Caki2 (cell line): ENCODE results near the gene SYNPR. TPM values are rescaled to one million over a fixed set of nuclear protein-coding genes. Genes with fewer than 3 reads are reported as not detected.

Source experiments
- DNase-seq: peaks from one replicate; pipeline ENCODE4 v3.0.0-alpha.2; 2015; ENCODE audit warnings: low read depth
- in situ Hi-C: cut with HindIII; loops from 2 replicates; pipeline ENCODE4 v1.10.0; 2016; ENCODE audit warnings: low sequenced_read_pairs, low pct_unique_long_range_greater_than_20kb, mixed read lengths
- total RNA-seq: library from RNA; depleted of rRNA; stranded (reverse); fragments of >200 nt; shearing (Covaris generic); gene quantifications from 2 replicates; pipeline ENCODE4 v1.2.3, GENCODE V29; 2014; ENCODE audit warnings: low replicate concordance

Gene SYNPR
- total RNA-seq, 1 experiment from 2014 or later = not detected

DNA sequence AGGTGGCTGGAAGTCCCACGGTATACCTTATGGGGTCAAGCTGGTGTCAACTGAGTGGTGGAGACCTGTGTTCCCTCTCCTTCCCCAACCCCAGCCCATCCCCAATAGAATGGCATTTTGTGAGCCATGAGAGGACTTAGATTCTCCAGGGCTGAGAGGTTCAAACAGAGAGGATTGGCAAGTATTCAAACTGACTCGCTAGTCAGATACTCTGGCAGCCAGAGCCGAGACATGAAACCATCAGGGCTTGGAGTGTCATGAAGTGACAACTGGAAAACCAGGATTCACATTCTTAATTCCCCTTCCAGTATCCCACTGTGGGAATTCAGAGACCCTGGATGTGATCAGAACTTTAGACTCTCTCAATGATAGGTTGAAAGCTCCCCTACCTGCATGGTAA is 215.0 kb downstream of the SYNPR start:
- in situ Hi-C loops = no loop called here
- DNase-seq = no peak

DNA sequence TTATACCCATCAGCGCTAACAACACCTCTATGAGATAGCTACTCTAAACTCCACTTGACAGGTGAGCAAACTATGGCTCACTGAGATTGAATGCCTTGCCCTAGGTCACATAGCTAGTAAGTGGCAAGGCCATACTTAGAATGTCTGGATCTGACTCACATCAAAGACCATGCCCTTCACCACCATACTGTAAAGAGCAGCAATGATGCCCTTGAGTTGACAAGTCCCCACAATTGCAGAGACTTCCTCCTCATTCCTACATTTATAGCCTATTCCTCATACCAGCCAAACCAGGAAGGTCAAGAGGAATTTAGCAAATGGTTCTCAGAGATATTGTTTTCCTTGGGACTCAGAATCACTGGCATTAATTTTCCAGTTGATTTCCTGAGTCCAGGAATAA is 216.5 kb downstream of the SYNPR start:
- in situ Hi-C loops = no loop called here
- no peak for DNase-seq

DNA sequence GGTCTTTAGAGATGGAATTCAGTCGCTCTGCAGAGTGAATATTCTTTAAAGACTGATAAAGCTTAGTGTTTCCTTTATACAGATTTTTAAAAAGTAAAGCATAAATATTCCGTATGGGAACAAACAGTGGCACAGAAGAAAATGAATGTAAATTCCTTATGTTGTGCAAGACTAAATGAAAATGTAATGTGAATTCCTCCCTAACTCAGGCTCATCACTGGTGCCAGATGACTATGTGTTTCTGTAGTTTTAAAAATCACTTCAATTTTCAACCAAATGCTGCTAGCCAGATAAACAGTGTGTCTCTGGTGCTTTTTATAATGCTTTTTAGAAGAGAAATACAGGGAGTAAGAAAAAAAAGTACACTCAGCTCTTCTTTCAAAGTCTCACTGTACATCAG is 219.5 kb downstream of the SYNPR start:
- in situ Hi-C loops = no loop called here
- no peak for DNase-seq

DNA sequence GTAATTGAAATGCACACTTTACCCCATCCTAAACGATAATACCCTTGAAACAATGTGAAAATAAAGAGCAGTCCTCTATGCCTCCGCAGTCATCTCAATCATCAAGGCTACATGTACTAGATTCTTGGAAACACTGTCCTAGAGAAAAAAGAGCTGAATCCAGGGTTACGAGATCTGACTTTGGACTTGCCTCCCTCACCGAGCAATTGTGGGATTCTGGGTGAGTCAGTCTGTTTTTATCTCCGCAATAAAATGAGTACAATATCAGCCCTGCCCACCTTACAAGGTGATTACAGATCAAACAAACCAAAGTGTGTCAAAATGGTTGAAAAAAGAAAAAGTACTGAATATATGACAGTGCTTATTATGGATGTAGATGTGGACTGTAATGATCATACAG is 222.1 kb downstream of the SYNPR start:
- in situ Hi-C loops = no loop called here
- DNase-seq = no peak

DNA sequence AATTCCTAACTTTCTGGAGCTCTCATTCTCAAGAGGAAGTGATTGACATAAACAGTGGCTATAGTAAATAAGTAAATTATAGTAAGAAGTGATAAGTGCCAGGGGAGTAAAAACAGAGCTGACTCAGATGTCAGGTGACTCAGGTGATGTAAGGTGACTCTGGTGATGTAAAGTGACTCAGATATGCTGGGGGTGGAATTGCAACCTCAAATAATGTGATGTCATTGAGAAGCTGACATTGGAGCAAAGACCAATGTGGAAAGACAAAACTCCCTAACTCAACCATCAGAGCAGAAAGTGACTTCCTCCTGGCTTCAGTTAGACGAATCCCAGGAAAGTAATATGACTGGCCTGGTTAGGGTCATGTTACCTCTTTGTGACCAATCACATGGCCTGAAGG is 230.2 kb downstream of the SYNPR start:
- DNase-seq = peak; percentile 35
- in situ Hi-C loops = no loop called here

DNA sequence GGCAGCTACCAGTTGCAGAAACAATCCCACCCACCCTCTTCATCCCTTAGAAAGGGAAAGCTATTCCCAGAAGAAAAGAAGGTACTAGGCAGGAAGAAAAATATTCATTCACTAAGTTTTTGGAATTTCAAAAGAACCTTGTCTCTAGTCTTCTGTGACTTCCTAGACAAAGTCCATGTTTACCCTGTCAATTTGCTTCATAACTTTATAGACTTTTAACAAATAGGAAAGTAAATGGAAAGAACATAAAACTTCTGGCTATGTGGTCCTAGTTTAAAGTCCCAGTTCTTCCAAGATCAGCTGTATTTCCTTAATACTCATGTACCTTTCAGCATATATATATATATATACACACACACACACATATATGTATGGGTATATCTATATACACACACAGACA is 230.7 kb downstream of the SYNPR start:
- DNase-seq = no peak
- in situ Hi-C loops = no loop called here

DNA sequence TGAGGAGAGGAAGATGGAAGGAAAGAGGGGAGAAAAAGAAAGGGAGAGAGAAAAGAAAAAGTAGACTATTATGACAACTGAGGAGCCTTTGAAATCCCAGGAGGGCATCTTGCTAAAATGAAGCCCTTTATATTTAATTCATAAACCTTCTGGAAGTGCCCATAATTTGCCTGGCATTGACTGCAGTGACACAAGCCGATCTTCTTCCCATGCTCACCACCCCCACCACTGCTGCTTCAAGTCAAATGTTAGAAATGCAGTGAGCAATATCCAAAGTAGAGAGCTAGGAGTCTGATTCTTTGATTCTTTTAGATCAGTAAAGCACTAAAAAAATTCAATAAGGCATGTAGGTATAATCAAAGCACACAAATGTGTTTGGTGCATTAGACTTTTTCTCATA is 235.7 kb downstream of the SYNPR start:
- in situ Hi-C loops = no loop called here
- DNase-seq = no peak

DNA sequence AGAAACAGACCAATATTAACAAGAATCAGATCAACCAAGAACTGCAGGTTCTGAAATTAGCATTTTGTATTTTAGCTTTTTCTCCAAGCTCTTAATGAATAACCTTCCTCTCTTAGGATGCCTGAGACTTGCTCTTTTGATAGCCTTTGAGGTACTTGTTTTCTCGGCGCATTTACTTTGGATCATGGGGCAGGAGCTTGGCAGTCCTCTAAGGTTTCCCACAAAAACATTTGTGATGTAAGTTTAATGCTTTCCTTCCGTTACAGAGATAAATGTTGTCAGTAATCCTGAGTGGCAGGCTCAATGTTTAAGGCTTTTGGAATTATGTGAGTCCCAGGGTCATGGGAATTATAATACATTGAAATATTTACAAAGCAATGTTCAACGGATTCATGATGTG is 236.6 kb downstream of the SYNPR start:
- no peak for DNase-seq
- in situ Hi-C loops = no loop called here

DNA sequence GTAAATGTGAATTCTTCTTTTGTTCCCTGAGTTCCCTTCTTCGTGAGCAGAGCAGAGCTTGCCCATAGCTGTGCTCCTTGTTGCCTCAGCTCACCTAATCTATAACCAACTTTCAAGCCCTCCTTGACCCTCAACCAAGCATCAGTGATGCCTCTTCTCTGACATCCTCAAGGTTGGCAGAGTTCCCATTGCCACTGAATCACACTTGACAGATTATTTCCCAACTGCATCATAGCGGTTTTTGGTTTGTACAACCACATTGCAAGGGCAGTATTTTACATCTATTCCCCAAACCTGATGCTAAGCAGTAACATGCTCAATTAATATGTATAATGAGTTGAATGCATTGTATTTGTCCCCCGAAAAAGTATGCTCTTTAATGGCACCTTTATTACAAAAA is 241.3 kb downstream of the SYNPR start:
- in situ Hi-C loops = no loop called here
- no peak for DNase-seq

DNA sequence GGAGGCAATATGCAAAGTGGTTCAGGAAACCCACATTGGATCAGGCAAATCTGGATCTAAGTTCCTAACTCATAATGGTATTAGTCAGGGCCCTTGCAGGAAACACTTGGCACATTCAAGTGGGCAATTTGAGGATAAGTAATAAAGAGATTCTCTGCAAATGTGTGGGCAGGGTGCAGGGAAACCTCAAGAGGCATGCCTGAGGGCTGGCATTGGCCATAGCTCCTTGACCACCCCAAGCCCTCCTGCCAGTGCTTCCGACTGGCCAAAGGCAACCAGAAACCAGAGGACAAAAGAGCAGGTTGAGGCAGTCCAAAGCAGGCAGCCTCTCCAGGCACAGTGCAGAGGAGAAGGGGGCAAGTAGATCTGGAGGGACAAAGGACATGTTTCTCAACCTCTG is 243.5 kb downstream of the SYNPR start:
- DNase-seq = no peak
- in situ Hi-C loops = no loop called here

DNA sequence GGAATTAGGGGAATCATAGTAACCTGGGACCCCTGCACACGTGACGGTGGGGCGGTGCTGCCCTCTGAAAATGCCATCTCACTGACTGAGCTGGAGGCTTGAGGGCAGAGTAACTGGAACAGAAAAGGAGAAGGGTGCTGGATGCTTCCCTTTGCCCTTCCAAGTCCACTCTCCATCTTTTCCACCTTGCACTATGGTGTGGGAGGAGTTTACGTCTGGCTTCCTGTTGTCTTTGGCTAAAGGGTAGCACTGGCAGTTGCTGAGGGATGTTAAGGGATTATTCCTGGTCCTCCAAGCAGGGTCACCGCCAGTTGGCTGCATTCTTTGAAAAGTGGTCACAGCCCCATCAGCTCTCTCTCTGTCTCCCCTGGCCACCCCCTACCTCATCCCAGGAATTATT is 245.0 kb downstream of the SYNPR start:
- in situ Hi-C loops = no loop called here
- DNase-seq = peak; percentile 6

DNA sequence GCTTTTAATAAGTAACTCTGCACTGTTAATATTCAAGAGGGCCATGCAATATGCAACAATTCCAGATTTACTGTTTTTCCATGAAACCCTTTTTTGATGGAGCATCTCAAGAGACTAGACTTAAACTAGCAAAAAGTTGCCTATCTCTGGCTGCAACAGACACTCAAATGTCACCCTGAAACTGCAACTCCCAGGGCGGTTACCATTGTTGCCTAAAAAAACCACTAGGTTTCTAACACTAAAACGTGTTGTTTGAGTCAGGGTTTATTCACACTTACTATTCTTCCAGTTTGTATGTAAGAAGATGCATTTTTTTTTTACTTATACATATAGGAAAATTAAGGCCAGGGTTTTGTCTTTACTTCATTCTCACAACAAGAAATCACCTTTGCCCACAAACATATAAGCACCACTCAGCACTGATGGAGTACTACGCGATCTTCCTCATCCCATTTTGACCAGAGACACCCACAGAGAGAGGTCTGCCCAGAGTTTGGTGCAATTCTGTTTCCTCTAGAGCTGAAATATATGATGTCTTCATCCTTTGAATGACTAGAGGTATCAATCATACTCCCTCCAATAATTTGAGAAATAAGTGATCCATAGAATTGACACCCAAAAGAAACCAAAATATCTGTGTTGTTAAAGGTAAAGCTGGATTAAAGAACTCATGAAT is 250.4 kb downstream of the SYNPR start:
- no peak for DNase-seq
- in situ Hi-C loops = no loop called here

DNA sequence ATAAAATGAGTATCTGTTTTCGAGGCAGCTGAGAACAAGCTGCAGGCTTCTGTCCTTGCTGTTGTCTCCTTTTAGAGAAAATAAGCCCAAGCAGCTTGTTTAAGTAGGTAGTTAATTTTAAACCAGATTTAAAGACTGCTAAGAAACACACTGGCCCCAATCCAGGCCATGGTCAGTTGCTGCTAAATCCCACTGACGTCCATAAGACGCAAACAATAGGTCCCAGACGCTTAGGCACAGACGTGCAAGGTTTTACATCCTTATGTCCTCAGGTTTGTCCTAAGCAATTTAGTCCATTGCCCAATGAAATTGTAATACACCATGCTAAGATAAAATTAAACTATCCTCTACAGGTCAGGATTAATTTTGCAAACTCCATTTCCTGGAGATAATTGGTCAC is 254.4 kb downstream of the SYNPR start:
- DNase-seq = no peak
- in situ Hi-C loops = no loop called here

DNA sequence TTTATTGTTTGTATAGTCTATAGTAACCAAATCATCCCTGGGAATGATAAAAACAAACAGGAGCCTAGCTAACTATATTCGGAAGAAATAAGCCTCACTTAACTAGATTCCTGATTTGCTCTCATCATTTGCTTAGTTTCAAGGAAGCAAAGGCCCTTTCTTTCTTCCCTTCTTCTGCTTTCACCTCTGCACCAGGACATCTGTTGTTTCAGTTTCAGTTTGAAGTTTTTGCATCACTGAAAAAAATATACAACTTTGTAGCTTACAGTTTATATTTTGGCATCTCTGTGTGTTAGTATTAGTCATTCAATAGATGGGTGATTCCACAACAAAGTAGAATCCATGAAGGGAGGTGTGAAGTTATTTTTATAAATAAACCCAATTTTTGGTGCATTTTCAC is 260.8 kb downstream of the SYNPR start:
- in situ Hi-C loops = no loop called here
- no peak for DNase-seq

DNA sequence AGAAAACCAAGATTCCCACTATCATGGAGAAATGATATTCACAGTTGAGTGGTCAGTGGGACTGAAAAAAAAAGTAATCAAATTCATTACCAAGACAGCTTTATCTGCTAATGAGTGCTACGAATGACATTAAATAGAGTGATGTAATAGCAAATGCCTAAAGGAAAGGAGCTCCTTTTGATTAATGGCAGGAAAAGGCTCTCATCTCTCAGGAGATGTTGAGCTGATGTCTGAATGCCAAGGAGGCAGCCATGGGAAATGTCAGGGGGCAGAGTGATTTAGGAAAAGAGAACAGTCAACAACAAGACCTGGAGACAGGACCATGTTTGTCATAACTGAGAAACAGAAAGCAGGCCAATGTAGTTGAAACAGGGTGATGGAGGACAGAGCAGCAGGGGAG is 277.7 kb downstream of the SYNPR start:
- DNase-seq = no peak
- in situ Hi-C loops = no loop called here

DNA sequence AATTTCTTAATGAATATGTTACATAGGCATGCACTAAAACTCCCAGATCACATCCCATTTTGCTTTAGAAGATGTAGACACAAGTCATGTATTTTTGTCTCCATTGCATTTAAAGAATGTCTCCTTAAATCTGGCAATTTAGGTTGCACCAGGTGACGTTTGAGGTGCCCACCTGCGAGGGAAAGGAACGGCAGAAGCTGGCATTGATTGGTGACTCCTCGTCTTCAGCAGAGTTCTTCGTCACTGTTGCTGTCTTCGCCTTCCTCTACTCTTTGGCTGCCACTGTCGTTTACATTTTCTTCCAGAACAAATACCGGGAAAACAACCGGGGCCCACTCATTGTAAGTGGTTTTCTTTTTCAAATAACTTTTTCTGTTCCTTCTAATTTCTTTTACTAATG is 278.3 kb downstream of the SYNPR start:
- no peak for DNase-seq
- in situ Hi-C loops = no loop called here

DNA sequence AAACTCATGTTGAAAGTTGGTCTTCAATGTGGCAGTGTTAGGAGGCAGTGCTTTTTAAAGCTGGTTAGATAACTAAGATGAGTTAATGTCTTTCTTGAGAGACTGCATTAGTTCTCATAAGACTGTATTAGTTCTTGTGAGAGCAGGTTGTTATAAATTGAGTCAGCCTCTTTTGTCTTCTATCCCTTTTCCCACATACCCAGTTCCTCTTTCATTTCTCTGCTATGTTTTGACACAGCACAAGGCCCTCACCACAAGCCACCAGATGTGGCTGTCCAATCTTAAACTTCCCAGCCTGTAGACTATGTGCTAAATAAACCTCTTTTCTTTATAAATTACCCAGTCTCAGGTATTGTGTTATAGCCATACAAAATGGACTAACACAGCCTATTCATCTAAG is 279.8 kb downstream of the SYNPR start:
- in situ Hi-C loops = no loop called here
- no peak for DNase-seq

DNA sequence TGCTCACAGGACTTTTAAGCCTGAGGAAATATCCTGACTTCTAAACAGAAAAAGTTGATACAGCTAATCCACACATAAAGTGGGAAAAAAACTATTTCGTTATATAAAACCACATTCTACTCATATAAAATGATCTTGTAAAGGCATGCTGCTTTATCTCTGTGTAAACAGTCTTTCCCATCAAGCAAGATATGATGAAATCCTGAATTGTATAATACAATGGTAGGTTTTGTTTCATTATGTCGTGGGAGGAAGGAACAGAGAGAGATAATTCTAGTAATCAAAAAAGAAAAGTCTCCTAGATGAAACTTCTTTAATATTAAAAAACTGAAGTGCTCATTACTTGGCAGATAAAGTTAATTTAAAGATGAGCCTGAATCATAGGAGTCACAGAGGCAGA is 281.8 kb downstream of the SYNPR start:
- no peak for DNase-seq
- in situ Hi-C loops = no loop called here

DNA sequence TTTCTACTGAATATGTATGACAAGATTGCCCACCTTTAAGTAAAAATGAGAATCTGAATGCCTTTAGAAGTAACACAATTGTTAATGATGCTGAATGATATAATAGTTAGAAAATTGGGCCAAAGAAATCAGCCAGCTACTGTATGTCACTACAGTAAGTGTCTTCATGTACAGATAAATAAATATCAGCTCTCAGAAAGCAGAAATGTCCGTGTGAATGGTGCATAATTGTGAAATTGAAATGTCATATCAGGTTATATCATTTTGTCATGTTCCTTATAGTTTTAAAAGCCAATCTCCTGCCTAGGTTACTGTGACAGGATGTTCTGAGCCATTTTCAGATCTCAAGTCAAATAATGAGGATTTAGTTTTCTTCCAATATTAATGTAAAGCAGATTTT is 283.8 kb downstream of the SYNPR start:
- in situ Hi-C loops = no loop called here
- no peak for DNase-seq

DNA sequence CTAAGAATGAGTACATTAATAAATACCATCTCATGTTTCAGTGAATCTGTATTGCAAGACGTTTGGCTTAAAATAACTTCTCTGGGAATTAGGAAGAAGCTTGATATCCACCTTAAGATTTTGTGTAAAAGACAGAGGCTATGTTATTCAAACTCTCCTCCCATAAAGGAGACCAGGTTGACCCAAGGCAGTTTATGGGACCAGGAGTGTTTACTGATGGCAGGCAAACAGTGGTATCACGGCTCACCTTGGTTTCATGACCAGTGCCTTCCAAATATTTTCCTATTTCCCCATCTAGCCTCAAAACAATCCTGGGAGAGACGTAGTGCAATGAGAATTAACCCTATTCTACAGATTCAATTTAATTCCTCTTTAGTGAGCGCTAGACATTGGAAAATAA is 284.2 kb downstream of the SYNPR start:
- in situ Hi-C loops = no loop called here

DNA sequence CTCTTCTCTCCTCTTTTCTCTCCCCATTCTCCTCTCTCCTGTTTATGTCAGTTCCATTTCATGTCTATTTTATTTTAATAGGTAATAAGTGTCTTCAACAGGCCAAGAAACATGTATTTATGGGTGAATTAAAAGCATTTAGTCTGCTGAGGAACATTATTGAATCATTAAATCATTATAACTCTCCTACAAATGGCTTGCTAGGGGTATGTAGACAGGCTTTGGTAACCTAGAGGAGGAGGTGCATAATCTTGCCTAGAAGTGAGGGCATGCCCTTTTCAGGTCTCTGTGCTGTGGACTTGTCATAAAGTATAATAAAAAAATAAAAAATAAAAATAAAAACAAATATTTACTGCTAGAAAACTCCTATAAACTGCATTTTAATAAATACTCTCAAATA is 285.5 kb downstream of the SYNPR start:
- in situ Hi-C loops = no loop called here
- no peak for DNase-seq

More for the DNA sequence above, 284.2 kb downstream of the SYNPR start:
- DNase-seq = no peak
